RWPE2 (cell line): Measurements from ENCODE around the gene ACTR3.

ENCODE experiments used
- ATAC-seq: fragments of 200-7000 bp; cut with Tn5 transposase; 3 replicates; pipeline ENCODE4 v1.9.1; 2021; ENCODE audit warnings: low read depth
- DNase-seq: peaks from one replicate; pipeline ENCODE4 v3.0.0-alpha.2; 2020; ENCODE audit warnings: low spot score
- H3K27ac ChIP-seq: fragments of 450-650 bp; 2 replicates; pipeline ENCODE4 v1.5.1; 2017; ENCODE audit warnings: mild to moderate bottlenecking; ENCODE audit not compliant: poor library complexity, severe bottlenecking
- H3K27me3 ChIP-seq: fragments of 250-450 bp; sonication (Bioruptor Pico); 2 replicates; pipeline ENCODE4 v1.5.1; 2021; ENCODE audit warnings: mild to moderate bottlenecking, moderate library complexity; ENCODE audit not compliant: insufficient read depth, poor library complexity, severe bottlenecking
- H3K36me3 ChIP-seq: fragments of 250-450 bp; sonication (Bioruptor Pico); 2 replicates; pipeline ENCODE4 v1.5.1; 2020; ENCODE audit warnings: low read depth, mild to moderate bottlenecking, moderate library complexity
- H3K4me1 ChIP-seq: fragments of 250-450 bp; sonication (Bioruptor Pico); 2 replicates; pipeline ENCODE4 v1.5.1; 2021; ENCODE audit warnings: mild to moderate bottlenecking, moderate library complexity; ENCODE audit not compliant: insufficient read depth, poor library complexity, severe bottlenecking
- H3K4me3 ChIP-seq: fragments of 250-450 bp; sonication (Bioruptor Pico); 2 replicates; pipeline ENCODE4 v1.5.1; 2021; ENCODE audit warnings: mild to moderate bottlenecking, moderate library complexity; ENCODE audit not compliant: severe bottlenecking
- H3K9me3 ChIP-seq: fragments of 250-450 bp; sonication (Bioruptor Pico); 2 replicates; pipeline ENCODE4 v1.5.1; 2021; ENCODE audit warnings: mild to moderate bottlenecking, moderate library complexity; ENCODE audit not compliant: severe bottlenecking
- TF ChIP-seq, protein P1 (sequence below): fragments of 450-650 bp; IDR thresholded peaks from one replicate; pipeline ENCODE4 v1.5.1; 2017; ENCODE audit warnings: mild to moderate bottlenecking, moderate library complexity; ENCODE audit not compliant: poor library complexity, severe bottlenecking

ACTR3 gene

DNA sequence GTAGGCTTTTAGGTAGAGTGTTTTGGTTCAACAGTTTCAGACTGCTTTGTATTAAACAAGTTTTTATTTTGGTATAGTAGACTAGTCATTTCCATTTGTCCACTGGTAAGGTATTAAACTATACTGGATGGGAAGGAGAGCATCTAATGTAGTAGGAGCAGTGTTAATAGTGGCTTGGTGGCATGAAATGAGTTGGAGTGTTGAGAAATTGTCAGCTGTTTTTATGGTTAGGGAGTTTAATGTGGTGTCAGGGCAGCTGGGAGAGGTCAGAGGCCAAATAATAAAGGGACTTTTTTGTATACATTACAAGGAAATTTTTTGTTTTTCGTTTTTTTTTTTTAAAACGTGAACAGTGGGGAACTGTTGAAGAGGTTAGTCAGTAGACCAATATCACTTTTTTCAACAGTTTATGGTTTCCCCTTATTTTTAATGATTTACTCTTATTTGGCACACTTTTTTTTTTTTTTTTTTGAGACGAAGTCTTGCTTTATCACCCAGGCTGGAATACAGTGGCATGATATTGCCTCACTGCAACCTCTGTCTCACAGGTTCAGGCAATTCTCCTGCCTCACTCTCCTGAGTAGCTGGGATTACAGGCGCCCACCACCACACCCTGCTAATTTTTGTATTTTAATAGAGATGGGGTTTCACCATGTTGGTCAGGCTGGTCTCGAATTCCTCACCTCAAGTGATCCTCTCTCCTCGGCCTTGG, 21.2 kb downstream of the ACTR3 start:
- Histone ChIP-seq H3K27me3 (no peaks in the 10 kb centered on the region), H3K4me3 (no peak overlapping the region), H3K27ac (no peak overlapping the region), H3K36me3 (peaks cover 34% of the 10 kb centered on the region), H3K4me1 (no peaks in the 10 kb centered on the region), H3K9me3 (no peaks in the 10 kb centered on the region)
- TF ChIP-seq, protein P1, sequence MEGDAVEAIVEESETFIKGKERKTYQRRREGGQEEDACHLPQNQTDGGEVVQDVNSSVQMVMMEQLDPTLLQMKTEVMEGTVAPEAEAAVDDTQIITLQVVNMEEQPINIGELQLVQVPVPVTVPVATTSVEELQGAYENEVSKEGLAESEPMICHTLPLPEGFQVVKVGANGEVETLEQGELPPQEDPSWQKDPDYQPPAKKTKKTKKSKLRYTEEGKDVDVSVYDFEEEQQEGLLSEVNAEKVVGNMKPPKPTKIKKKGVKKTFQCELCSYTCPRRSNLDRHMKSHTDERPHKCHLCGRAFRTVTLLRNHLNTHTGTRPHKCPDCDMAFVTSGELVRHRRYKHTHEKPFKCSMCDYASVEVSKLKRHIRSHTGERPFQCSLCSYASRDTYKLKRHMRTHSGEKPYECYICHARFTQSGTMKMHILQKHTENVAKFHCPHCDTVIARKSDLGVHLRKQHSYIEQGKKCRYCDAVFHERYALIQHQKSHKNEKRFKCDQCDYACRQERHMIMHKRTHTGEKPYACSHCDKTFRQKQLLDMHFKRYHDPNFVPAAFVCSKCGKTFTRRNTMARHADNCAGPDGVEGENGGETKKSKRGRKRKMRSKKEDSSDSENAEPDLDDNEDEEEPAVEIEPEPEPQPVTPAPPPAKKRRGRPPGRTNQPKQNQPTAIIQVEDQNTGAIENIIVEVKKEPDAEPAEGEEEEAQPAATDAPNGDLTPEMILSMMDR = no peak
- no peak for DNase-seq
- no peak for ATAC-seq

DNA sequence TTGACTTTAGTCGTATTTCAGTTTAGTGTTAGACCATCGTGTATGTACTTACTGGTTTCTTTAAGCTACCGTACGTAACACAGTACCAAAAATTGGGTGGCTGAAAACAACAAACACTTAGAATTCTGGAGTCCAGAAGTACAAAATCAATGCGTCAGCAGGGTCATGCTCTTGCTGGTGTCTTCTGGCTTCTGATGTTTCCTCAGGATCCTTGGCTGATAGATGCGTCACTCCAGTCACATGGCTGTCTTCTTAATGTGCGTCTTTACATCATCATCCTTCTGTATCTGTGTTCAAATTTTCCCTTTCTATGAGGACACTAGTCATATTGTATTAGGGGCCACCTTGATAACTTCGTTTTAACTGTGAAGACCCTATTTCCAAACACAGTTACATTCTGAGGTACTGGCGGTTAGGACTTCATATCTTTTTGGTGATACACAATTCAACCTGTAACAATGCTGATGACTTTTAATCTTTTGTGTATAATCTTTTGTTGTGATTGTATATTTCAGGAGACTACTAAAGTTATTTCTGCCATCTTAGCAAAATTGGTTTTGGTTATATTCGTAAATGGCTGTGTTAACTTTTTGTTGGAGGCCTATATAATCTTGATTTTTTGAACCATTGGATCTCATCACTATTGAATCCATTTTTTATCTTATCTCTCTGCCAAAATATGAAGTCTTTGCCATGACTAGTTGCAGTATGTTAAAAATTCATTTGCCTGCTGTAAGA, 25.4 kb downstream of the ACTR3 start:
- ATAC-seq (no peak), DNase-seq (no peak)
- H3K9me3 ChIP-seq = no peaks in the 10 kb centered on the region
- no peak overlapping the region for H3K4me3 ChIP-seq
- H3K27me3 ChIP-seq = no peaks in the 10 kb centered on the region
- H3K4me1 ChIP-seq = no peaks in the 10 kb centered on the region
- H3K27ac ChIP-seq = no peak overlapping the region
- TF ChIP-seq, protein P1 = no peak
- peaks cover 72% of the 10 kb centered on the region for H3K36me3 ChIP-seq

DNA sequence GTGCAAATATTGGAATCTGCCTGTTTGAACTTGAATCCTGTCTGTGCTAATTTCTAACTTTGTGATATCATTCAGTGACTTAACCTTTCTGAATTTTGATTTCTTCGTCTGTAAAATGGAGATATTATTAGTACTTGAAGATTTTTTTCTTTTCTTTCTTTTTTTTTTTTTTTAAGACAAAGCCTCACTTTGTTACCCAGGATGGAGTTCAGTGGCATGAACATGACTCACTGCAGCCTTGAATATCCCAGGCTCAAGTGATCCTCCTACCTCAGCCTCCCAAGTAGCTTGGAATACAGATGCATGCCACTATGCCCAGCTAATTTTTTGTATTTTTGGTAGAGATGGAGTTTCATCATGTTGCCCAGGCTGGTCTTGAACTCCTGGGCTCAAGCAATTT, 28.3 kb downstream of the ACTR3 start:
- TF ChIP-seq, protein P1 = no peak
- ATAC-seq (no peak), DNase-seq (no peak)
- Histone ChIP-seq H3K4me1 (no peaks in the 10 kb centered on the region), H3K27me3 (no peaks in the 10 kb centered on the region), H3K4me3 (no peak overlapping the region), H3K27ac (no peak overlapping the region), H3K9me3 (no peaks in the 10 kb centered on the region), H3K36me3 (peaks cover 81% of the 10 kb centered on the region)

DNA sequence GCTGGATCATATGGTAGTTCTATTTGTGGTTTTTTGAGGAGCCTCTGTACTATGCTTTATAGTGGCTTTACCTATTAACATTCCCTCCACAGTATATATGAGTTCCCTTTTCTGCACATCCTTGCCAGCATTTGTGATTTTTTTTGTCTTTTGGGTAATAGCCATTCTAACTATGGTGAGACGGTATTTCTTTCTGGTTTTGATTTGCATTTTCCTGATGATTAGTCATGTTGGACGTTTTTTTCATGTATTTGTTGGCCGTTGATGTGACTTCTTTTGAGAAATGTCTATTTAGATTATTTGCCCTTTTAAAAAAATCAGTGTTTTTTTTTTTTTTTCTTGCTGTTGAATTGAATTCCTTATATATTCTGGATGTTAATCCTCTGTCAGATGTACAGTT, 31.1 kb downstream of the ACTR3 start:
- ATAC-seq = no peak
- DNase-seq = no peak
- Histone ChIP-seq H3K4me1 (no peaks in the 10 kb centered on the region), H3K9me3 (no peaks in the 10 kb centered on the region), H3K27ac (no peak overlapping the region), H3K27me3 (no peaks in the 10 kb centered on the region), H3K4me3 (no peak overlapping the region), H3K36me3 (peaks cover 74% of the 10 kb centered on the region)
- TF ChIP-seq, protein P1 = no peak

- TF ChIP-seq, protein P1 = no peak
- peaks cover 79% of the 10 kb centered on the region for H3K36me3 ChIP-seq
- no peak for ATAC-seq
Measured at GRCh38 chr2:113922335-113922734, 32.4 kb downstream of the ACTR3 start.

More at GRCh38 chr2:113922335-113922734, 32.4 kb downstream of the ACTR3 start:
- H3K27me3 ChIP-seq = no peaks in the 10 kb centered on the region
- H3K9me3 ChIP-seq = no peaks in the 10 kb centered on the region
- no peak for DNase-seq
- no peak overlapping the region for H3K27ac ChIP-seq
- no peak overlapping the region for H3K4me3 ChIP-seq
- H3K4me1 ChIP-seq = no peaks in the 10 kb centered on the region
